ENCODE results near the gene NSRP1. TPM values are rescaled to one million over a fixed set of nuclear protein-coding genes. Genes with fewer than 3 reads are reported as not detected.

The NSRP1 gene
- total and polyA plus RNA-seq, 10 of the 15 experiments (the other 5 are each of a cell fraction or from before 2014, with no cell fraction given) = 12.5 to 69.7 (median 37.8) TPM

DNA sequence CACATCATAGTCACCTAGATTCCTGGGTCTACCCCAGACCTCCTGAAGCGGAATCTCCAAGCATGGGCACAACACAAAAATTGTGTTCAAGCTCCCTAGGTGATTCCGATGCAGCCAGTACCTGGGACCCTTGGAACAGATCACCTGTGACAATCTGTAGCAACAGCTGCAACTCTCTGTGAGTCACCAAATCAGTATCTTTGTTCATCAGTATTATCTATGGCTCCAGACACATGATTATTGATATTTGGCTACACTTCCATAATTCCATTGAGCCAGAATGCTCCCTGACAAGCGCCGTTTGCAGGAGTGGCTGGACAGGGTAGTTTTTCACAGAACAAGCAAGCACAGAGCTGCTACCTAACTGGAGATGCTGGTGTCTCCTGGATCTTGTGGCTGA is 102.7 kb downstream of the NSRP1 start:
- no peak for DNase-seq (ENCODE audit: low read depth, low spot score)
- Histone ChIP-seq H3K4me1 (ENCODE audit: control insufficient read depth, insufficient read depth, low read length) (peaks cover 5% of the 10 kb centered on the region; the same call in 1 of the 2 replicates), H4K20me1 (ENCODE audit: control insufficient read depth, insufficient read depth) (no peaks in the 10 kb centered on the region), H3K27me3 (replicated peaks in 1 of 2; ENCODE audit: control insufficient read depth in 2 of 2, insufficient read depth in 2 of 2, low read length in 1 of 2) (no peaks in the 10 kb centered on the region), H3K9ac (ENCODE audit: control insufficient read depth, insufficient read depth, low read length) (no peak overlapping the region), H3K4me3 (no peak overlapping the region), H3K27ac (ENCODE audit: control insufficient read depth, insufficient read depth) (no peak overlapping the region), H3K79me2 (ENCODE audit: control insufficient read depth, insufficient read depth, low read length) (no peaks in the 10 kb centered on the region), H3K4me2 (ENCODE audit: control insufficient read depth, insufficient read depth) (no peak overlapping the region; the same call in 1 of the 2 replicates), H3K36me3 (ENCODE audit: control insufficient read depth in 2 of 2, insufficient read depth in 2 of 2, low read length in 1 of 2) (no peaks in the 10 kb centered on the region), H3K9me3 (replicated peaks; ENCODE audit: control insufficient read depth, insufficient read depth, low read length) (no peaks in the 10 kb centered on the region), H2AFZ (ENCODE audit: control insufficient read depth, low read depth, low read length) (no peak overlapping the region)
- SMC1A ChIA-PET (ENCODE audit: uncharacterized antibody, unreplicated experiment) = interaction anchor here (1.2 kb wide), 1 partner anchor 38 kb away, joined by 3 read pairs; no protein-coding TSS in a partner anchor
- no TSS peak for BruUV-seq (replicated peaks)
- CTCF ChIA-PET = interaction anchor here (1.0 to 1.3 kb wide), 5 partner anchors 16 to 115 kb away, joined by 3 to 4 read pairs (median 4); no protein-coding TSS in a partner anchor
- RAD21 ChIA-PET (ENCODE audit: unreplicated experiment) = interaction anchor here (0.6 kb wide), 1 partner anchor 29 kb away, joined by 3 read pairs; no protein-coding TSS in a partner anchor
- no peak for TF ChIP-seq PAX5 (IDR thresholded peaks at IDR 0.05; ENCODE audit: borderline replicate concordance, low read depth, low read length)
- TF ChIP-seq, protein P1, sequence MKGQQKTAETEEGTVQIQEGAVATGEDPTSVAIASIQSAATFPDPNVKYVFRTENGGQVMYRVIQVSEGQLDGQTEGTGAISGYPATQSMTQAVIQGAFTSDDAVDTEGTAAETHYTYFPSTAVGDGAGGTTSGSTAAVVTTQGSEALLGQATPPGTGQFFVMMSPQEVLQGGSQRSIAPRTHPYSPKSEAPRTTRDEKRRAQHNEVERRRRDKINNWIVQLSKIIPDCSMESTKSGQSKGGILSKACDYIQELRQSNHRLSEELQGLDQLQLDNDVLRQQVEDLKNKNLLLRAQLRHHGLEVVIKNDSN (IDR thresholded peaks at IDR 0.05; ENCODE audit: borderline replicate concordance, extremely low read length, insufficient read depth, low read depth, low read length) = no peak
- no peak for TF ChIP-seq TCF12 (IDR thresholded peaks at IDR 0.05; ENCODE audit: low read depth, low read length)
- TF ChIP-seq, protein P2, sequence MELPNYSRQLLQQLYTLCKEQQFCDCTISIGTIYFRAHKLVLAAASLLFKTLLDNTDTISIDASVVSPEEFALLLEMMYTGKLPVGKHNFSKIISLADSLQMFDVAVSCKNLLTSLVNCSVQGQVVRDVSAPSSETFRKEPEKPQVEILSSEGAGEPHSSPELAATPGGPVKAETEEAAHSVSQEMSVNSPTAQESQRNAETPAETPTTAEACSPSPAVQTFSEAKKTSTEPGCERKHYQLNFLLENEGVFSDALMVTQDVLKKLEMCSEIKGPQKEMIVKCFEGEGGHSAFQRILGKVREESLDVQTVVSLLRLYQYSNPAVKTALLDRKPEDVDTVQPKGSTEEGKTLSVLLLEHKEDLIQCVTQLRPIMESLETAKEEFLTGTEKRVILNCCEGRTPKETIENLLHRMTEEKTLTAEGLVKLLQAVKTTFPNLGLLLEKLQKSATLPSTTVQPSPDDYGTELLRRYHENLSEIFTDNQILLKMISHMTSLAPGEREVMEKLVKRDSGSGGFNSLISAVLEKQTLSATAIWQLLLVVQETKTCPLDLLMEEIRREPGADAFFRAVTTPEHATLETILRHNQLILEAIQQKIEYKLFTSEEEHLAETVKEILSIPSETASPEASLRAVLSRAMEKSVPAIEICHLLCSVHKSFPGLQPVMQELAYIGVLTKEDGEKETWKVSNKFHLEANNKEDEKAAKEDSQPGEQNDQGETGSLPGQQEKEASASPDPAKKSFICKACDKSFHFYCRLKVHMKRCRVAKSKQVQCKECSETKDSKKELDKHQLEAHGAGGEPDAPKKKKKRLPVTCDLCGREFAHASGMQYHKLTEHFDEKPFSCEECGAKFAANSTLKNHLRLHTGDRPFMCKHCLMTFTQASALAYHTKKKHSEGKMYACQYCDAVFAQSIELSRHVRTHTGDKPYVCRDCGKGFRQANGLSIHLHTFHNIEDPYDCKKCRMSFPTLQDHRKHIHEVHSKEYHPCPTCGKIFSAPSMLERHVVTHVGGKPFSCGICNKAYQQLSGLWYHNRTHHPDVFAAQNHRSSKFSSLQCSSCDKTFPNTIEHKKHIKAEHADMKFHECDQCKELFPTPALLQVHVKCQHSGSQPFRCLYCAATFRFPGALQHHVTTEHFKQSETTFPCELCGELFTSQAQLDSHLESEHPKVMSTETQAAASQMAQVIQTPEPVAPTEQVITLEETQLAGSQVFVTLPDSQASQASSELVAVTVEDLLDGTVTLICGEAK (IDR thresholded peaks at IDR 0.05; ENCODE audit: borderline replicate concordance) = no peak
- no peak for TF ChIP-seq MYB (IDR thresholded peaks at IDR 0.05; ENCODE audit: borderline replicate concordance, low read depth, low read length)
- TF ChIP-seq, protein P3, sequence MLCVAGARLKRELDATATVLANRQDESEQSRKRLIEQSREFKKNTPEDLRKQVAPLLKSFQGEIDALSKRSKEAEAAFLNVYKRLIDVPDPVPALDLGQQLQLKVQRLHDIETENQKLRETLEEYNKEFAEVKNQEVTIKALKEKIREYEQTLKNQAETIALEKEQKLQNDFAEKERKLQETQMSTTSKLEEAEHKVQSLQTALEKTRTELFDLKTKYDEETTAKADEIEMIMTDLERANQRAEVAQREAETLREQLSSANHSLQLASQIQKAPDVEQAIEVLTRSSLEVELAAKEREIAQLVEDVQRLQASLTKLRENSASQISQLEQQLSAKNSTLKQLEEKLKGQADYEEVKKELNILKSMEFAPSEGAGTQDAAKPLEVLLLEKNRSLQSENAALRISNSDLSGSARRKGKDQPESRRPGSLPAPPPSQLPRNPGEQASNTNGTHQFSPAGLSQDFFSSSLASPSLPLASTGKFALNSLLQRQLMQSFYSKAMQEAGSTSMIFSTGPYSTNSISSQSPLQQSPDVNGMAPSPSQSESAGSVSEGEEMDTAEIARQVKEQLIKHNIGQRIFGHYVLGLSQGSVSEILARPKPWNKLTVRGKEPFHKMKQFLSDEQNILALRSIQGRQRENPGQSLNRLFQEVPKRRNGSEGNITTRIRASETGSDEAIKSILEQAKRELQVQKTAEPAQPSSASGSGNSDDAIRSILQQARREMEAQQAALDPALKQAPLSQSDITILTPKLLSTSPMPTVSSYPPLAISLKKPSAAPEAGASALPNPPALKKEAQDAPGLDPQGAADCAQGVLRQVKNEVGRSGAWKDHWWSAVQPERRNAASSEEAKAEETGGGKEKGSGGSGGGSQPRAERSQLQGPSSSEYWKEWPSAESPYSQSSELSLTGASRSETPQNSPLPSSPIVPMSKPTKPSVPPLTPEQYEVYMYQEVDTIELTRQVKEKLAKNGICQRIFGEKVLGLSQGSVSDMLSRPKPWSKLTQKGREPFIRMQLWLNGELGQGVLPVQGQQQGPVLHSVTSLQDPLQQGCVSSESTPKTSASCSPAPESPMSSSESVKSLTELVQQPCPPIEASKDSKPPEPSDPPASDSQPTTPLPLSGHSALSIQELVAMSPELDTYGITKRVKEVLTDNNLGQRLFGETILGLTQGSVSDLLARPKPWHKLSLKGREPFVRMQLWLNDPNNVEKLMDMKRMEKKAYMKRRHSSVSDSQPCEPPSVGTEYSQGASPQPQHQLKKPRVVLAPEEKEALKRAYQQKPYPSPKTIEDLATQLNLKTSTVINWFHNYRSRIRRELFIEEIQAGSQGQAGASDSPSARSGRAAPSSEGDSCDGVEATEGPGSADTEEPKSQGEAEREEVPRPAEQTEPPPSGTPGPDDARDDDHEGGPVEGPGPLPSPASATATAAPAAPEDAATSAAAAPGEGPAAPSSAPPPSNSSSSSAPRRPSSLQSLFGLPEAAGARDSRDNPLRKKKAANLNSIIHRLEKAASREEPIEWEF (IDR thresholded peaks at IDR 0.05; ENCODE audit: insufficient replicate concordance, low read depth, low read length) = no peak
- TF ChIP-seq RAD51 (IDR thresholded peaks at IDR 0.05) = no peak
- POLR2A ChIA-PET = interaction anchor here (0.7 to 1.0 kb wide), 2 partner anchors 15 to 109 kb away, joined by 3 read pairs; no protein-coding TSS in a partner anchor
- intact Hi-C loops (cut with micrococcal nuclease; ENCODE audit: unreplicated experiment) = no loop called here
- no peak for ATAC-seq
- FAIRE-seq = no peak
- in situ Hi-C loops (cut with MboI) = no loop called here
- WGBS (ENCODE audit: insufficient coverage, insufficient replicate concordance, low lambda C conversion rate, missing lambda C conversion rate) = 96% methylated on average over 4 of the region's 4 CpGs
